Left lung (tissue), 10 donors: ENCODE measurements around the gene BAIAP2. TPM values are rescaled to one million over a fixed set of nuclear protein-coding genes. Genes with fewer than 3 reads are reported as not detected.

ENCODE experiments used
- ATAC-seq: fragments of 200-7000 bp; cut with Tn5 transposase; one replicate; pipeline ENCODE4 v1.9.1; 2020; ENCODE audit warnings: moderate library complexity
- DNase-seq, 4 donors: peaks; one replicate each; pipeline ENCODE4 v3.0.0-alpha.2; 2013 to 2020
- H3K27ac ChIP-seq, 2 donors: fragments of 200-600 bp; sonication (generic) in 1 of 2; one replicate each; pipeline versions ENCODE4 v1.5.0 to v1.8.0; 2020 to 2021
- H3K27me3 ChIP-seq, 2 donors: fragments of 200-600 bp; sonication (generic) in 1 of 2; one replicate each; pipeline versions ENCODE4 v1.5.0 to v1.8.0; 2020 to 2021
- H3K36me3 ChIP-seq, 2 donors: fragments of 200-600 bp; sonication (generic) in 1 of 2; one replicate each; pipeline versions ENCODE4 v1.5.0 to v1.8.0; 2020 to 2021
- H3K4me1 ChIP-seq, 2 donors: fragments of 200-600 bp; one replicate each; pipeline ENCODE4 v1.8.0; 2021
- H3K4me3 ChIP-seq, 2 donors: fragments of 200-600 bp; sonication (generic) in 1 of 2; one replicate each; pipeline versions ENCODE4 v1.5.0 to v1.8.0; 2020 to 2021; ENCODE audit warnings: mild to moderate bottlenecking in 1 of 2
- H3K9me3 ChIP-seq, 2 donors: fragments of 200-600 bp; sonication (generic) in 1 of 2; one replicate each; pipeline versions ENCODE4 v1.5.0 to v1.8.0; 2020 to 2021
- CTCF ChIP-seq, 2 donors: fragments of 200-600 bp; sonication (generic) in 1 of 2; IDR thresholded peaks; one replicate each; pipeline versions ENCODE4 v1.5.0 to v1.8.0; 2021; ENCODE audit warnings: antibody characterized with exemption in 2 of 2
- intact Hi-C, 2 donors: fragments of 100-400 bp; cut with DNase I; formaldehyde crosslinking; loops; one replicate each; pipeline versions ENCODE4 v1.11.2 to v1.14.2; 2022
- polyA plus RNA-seq, 6 donors: library from polyadenylated mRNA; unstranded; fragments of 120-200 nt; gene quantifications; one replicate each; pipeline ENCODE4 v1.2.1, GENCODE V29; 2013; ENCODE audit not compliant: insufficient read length in 6 of 6
- total RNA-seq, 2 donors: library from RNA; stranded (reverse); fragmentation: NEBNext Ultra II Directional; extraction: Animal tissue kit (Norgen Biotek cat#: 25700); gene quantifications; one replicate each; pipeline ENCODE4 v1.2.1, GENCODE V29; 2021
- donor health status: DM: no; HTN: yes; CAD: no.
- donor health status: DM: no; HTN: no; CAD: no.

The BAIAP2 gene
- total and polyA plus RNA-seq, 8 donors = 40.9 to 135 (median 52.6) TPM

- intact Hi-C loops = no loop called here
- ATAC-seq (no peak), DNase-seq (no peak)
- Histone ChIP-seq H3K27ac (no peak overlapping the region), H3K36me3 (peaks cover 0 to 56% of the 10 kb centered on the region in 2 donors), H3K9me3 (no peaks in the 10 kb centered on the region), H3K4me1 (no peaks in the 10 kb centered on the region), H3K4me3 (no peak overlapping the region), H3K27me3 (no peaks in the 10 kb centered on the region)
- TF ChIP-seq CTCF (IDR thresholded peaks at IDR 0.05) = no peak
Observed at GRCh38 chr17:81126281-81127132, 91.6 kb downstream of the BAIAP2 start.

- ATAC-seq (no peak), DNase-seq (no peak)
- Histone ChIP-seq H3K36me3 (peaks cover 0 to 51% of the 10 kb centered on the region in 2 donors), H3K27ac (no peak overlapping the region), H3K4me3 (no peak overlapping the region), H3K27me3 (no peaks in the 10 kb centered on the region), H3K4me1 (no peaks in the 10 kb centered on the region), H3K9me3 (no peaks in the 10 kb centered on the region)
- intact Hi-C loops = no loop called here
- no peak for TF ChIP-seq CTCF (IDR thresholded peaks at IDR 0.05)
Observed at GRCh38 chr17:81127133-81127455, 92.1 kb downstream of the BAIAP2 start.

- peaks cover 0 to 45% of the 10 kb centered on the region in 2 donors for H3K36me3 ChIP-seq
- ATAC-seq = no peak
- TF ChIP-seq CTCF (IDR thresholded peaks at IDR 0.05) = no peak
- no peak for DNase-seq
- H3K27ac ChIP-seq = no peak overlapping the region
- H3K27me3 ChIP-seq = no peaks in the 10 kb centered on the region
- H3K4me1 ChIP-seq = no peaks in the 10 kb centered on the region
- intact Hi-C loops = no loop called here
- H3K9me3 ChIP-seq = no peaks in the 10 kb centered on the region
- H3K4me3 ChIP-seq = no peak overlapping the region
Observed at GRCh38 chr17:81127526-81128177, 92.7 kb downstream of the BAIAP2 start.

GRCh38 chr17:81128338-81128737 lies 93.4 kb downstream of the BAIAP2 start:
- peaks cover 0 to 38% of the 10 kb centered on the region in 2 donors for H3K36me3 ChIP-seq
- H3K4me3 ChIP-seq = no peak overlapping the region
- no peak overlapping the region for H3K27ac ChIP-seq
- ATAC-seq = no peak
- DNase-seq = no peak
- no peaks in the 10 kb centered on the region for H3K27me3 ChIP-seq
- intact Hi-C loops = no loop called here
- no peaks in the 10 kb centered on the region for H3K4me1 ChIP-seq
- H3K9me3 ChIP-seq = no peaks in the 10 kb centered on the region
- no peak for TF ChIP-seq CTCF (IDR thresholded peaks at IDR 0.05)

GRCh38 chr17:81128774-81129173 lies 93.8 kb downstream of the BAIAP2 start:
- Histone ChIP-seq H3K4me1 (no peaks in the 10 kb centered on the region), H3K36me3 (peaks cover 0 to 34% of the 10 kb centered on the region in 2 donors), H3K27me3 (no peaks in the 10 kb centered on the region), H3K9me3 (no peaks in the 10 kb centered on the region), H3K4me3 (no peak overlapping the region), H3K27ac (no peak overlapping the region)
- DNase-seq (no peak), ATAC-seq (no peak)
- intact Hi-C loops = no loop called here
- no peak for TF ChIP-seq CTCF (IDR thresholded peaks at IDR 0.05)
